ENCODE measurements around the gene CDSN. TPM values are rescaled to one million over a fixed set of nuclear protein-coding genes. Genes with fewer than 3 reads are reported as not detected.

Gene CDSN
- total RNA-seq, 1 experiment from 2014 or later: 0.12 TPM

GRCh38 chr6:31158140-31158862, 38.1 kb upstream of the CDSN start, which contains the start of gene TCF19:
TSS of gene TCF19 (plus strand) at chr6:31158589. CDS start at chr6:31159470, 881 bp downstream.
- Histone ChIP-seq H3K4me1 (ENCODE audit: control insufficient read depth in 1 of 2, insufficient read depth in 2 of 2, low read length in 2 of 2) (peaks cover 12 to 20% of the 10 kb centered on the region in 2 experiments), H3K4me3 (replicated peaks in 1 of 2; ENCODE audit: low read depth in 1 of 2, low read length in 2 of 2) (peak within 1 kb of the TSS; percentile 88 to 95), H3K27me3 (ENCODE audit: insufficient read depth, low read length) (no peaks in the 10 kb centered on the region), H3K9me3 (ENCODE audit: control insufficient read depth in 1 of 2, insufficient read depth in 1 of 2, low read depth in 1 of 2, low read length in 2 of 2) (no peaks in the 10 kb centered on the region), H3K36me3 (ENCODE audit: control insufficient read depth in 1 of 2, insufficient read depth in 2 of 2, low read length in 2 of 2) (peaks cover 12% of the 10 kb centered on the region in 2 experiments), H2AFZ (ENCODE audit: low read depth, low read length, poor library complexity, severe bottlenecking) (peak within 1 kb of the TSS; percentile 90), H3K9me2 (ENCODE audit: insufficient read depth) (no peaks in the 10 kb centered on the region), H3K79me2 (ENCODE audit: insufficient read depth, low read length) (peaks cover 9% of the 10 kb centered on the region), H3K4me2 (ENCODE audit: low read length) (peak within 1 kb of the TSS; percentile 95), H4K20me1 (ENCODE audit: insufficient read depth) (no peaks in the 10 kb centered on the region), H3K27ac (ENCODE audit: low read depth, low read length) (peak within 1 kb of the TSS; percentile 49), H3K9ac (ENCODE audit: low read length) (peak within 1 kb of the TSS; percentile 75)
- BruUV-seq (replicated peaks): no TSS peak
- DNase-seq (ENCODE audit: low read depth, low spot score) (peak; percentile 98), ATAC-seq (peak; percentile 95)
- intact Hi-C loops (cut with micrococcal nuclease): no loop called here
- ChIA-PET POLR2A (interaction anchor here (1.3 kb wide), 1 partner anchor 43 kb away, joined by 3 read pairs; no protein-coding TSS in a partner anchor), RAD21 (ENCODE audit: low non-redundant PET in 1 of 2, low total read pairs in 2 of 2, uncharacterized antibody in 2 of 2, unreplicated experiment in 2 of 2) (no interaction called here), CTCF (interaction anchor here (1.3 kb wide), 1 partner anchor 209 kb away, joined by 7 read pairs; no protein-coding TSS in a partner anchor)
- TF ChIP-seq EGR1 (IDR thresholded peaks at IDR 0.05; ENCODE audit: low read depth): peak; percentile 92
- TF ChIP-seq POLR2A (IDR thresholded peaks at IDR 0.05; ENCODE audit: borderline replicate concordance, extremely low read depth, insufficient read depth, insufficient read length): no peak
- TF ChIP-seq POLR2AphosphoS5 (IDR thresholded peaks at IDR 0.05; ENCODE audit: low read depth, low read length): peak; percentile 74
- TF ChIP-seq ZFX (IDR thresholded peaks at IDR 0.05): peak; percentile 29; the same call in 1 of the 2 replicates
- TF ChIP-seq TCF7L2 (IDR thresholded peaks at IDR 0.05; ENCODE audit: borderline replicate concordance, extremely low read depth, insufficient read depth, insufficient read length): peak; percentile 23
- peak; percentile 97 for TF ChIP-seq SP1 (IDR thresholded peaks at IDR 0.05; ENCODE audit: low read depth)
- TF ChIP-seq SIN3A (IDR thresholded peaks at IDR 0.05; ENCODE audit: low read depth): peak; percentile 93
- TF ChIP-seq SRF (IDR thresholded peaks at IDR 0.05; ENCODE audit: low read depth): no peak

- H4K20me1 ChIP-seq (ENCODE audit: insufficient read depth): no peaks in the 10 kb centered on the region
- intact Hi-C loops (cut with micrococcal nuclease): no loop called here
Observed at GRCh38 chr6:31157513-31158139, 37.4 kb upstream of the CDSN start, which contains the start of gene CCHCR1. TSS of gene CCHCR1 (minus strand) at chr6:31157802. CDS start at chr6:31157600, 202 bp downstream.

More at GRCh38 chr6:31157513-31158139, 37.4 kb upstream of the CDSN start, which contains the start of gene CCHCR1:
- H3K4me1 ChIP-seq (ENCODE audit: control insufficient read depth in 1 of 2, insufficient read depth in 2 of 2, low read length in 2 of 2): peaks cover 12 to 18% of the 10 kb centered on the region in 2 experiments
- ATAC-seq (peak; percentile 37), DNase-seq (ENCODE audit: low read depth, low spot score) (no peak)
- ChIA-PET CTCF (interaction anchor here (1.3 kb wide), 1 partner anchor 209 kb away, joined by 7 read pairs; no protein-coding TSS in a partner anchor), POLR2A (interaction anchor here (1.3 kb wide), 1 partner anchor 42 kb away, joined by 3 read pairs; no protein-coding TSS in a partner anchor), RAD21 (ENCODE audit: low non-redundant PET in 1 of 2, low total read pairs in 2 of 2, uncharacterized antibody in 2 of 2, unreplicated experiment in 2 of 2) (no interaction called here)
- TF ChIP-seq POLR2A (IDR thresholded peaks at IDR 0.05; ENCODE audit: borderline replicate concordance, extremely low read depth, insufficient read depth, insufficient read length): peak; percentile 24
- no peak for TF ChIP-seq SP1 (IDR thresholded peaks at IDR 0.05; ENCODE audit: low read depth)
- no peak for TF ChIP-seq SIN3A (IDR thresholded peaks at IDR 0.05; ENCODE audit: low read depth)
- H3K9me3 ChIP-seq (ENCODE audit: control insufficient read depth in 1 of 2, insufficient read depth in 1 of 2, low read depth in 1 of 2, low read length in 2 of 2): no peaks in the 10 kb centered on the region
- peaks cover 7 to 9% of the 10 kb centered on the region in 2 experiments for H3K36me3 ChIP-seq (ENCODE audit: control insufficient read depth in 1 of 2, insufficient read depth in 2 of 2, low read length in 2 of 2)
- BruUV-seq (replicated peaks): no TSS peak
- no peaks in the 10 kb centered on the region for H3K9me2 ChIP-seq (ENCODE audit: insufficient read depth)
- H3K4me3 ChIP-seq (replicated peaks in 1 of 2; ENCODE audit: low read depth in 1 of 2, low read length in 2 of 2): peak within 1 kb of the TSS; percentile 88 to 95
- H3K9ac ChIP-seq (ENCODE audit: low read length): peak within 1 kb of the TSS; percentile 75
- no peaks in the 10 kb centered on the region for H3K27me3 ChIP-seq (ENCODE audit: insufficient read depth, low read length)
- H3K79me2 ChIP-seq (ENCODE audit: insufficient read depth, low read length): peaks cover 9% of the 10 kb centered on the region
- peak within 1 kb of the TSS; percentile 90 for H2AFZ ChIP-seq (ENCODE audit: low read depth, low read length, poor library complexity, severe bottlenecking)
- peak within 1 kb of the TSS; percentile 95 for H3K4me2 ChIP-seq (ENCODE audit: low read length)
- H3K27ac ChIP-seq (ENCODE audit: low read depth, low read length): peak within 1 kb of the TSS; percentile 49
